GM23338 (cell line): Measurements from ENCODE around the gene SMOC2. TPM values are rescaled to one million over a fixed set of nuclear protein-coding genes. Genes with fewer than 3 reads are reported as not detected.

ENCODE experiments used
- ATAC-seq: fragments of 200-7000 bp; cut with Tn5 transposase; 3 replicates; pipeline ENCODE4 v1.9.1; 2020
- DNase-seq: peaks from one replicate; pipeline ENCODE4 v3.0.0-alpha.2; 2015; ENCODE audit warnings: low spot score
- H2AFZ ChIP-seq: fragments of 200-600 bp; sonication (generic); 2 replicates; pipeline ENCODE4 v1.8.0; 2016; ENCODE audit warnings: antibody characterized with exemption, mild to moderate bottlenecking, moderate library complexity
- H3F3A ChIP-seq: fragments of 200-600 bp; sonication (generic); replicated peaks from 2 replicates; pipeline ENCODE4 v1.8.0; 2017; ENCODE audit warnings: antibody characterized with exemption, mixed run types, low read depth
- H3K27ac ChIP-seq: fragments of 200-600 bp; sonication (generic); 2 replicates; pipeline ENCODE4 v1.6.1; 2016; ENCODE audit warnings: low read depth
- H3K27me3 ChIP-seq: fragments of 200-600 bp; sonication (generic); 2 replicates; pipeline ENCODE4 v1.8.0; 2016; ENCODE audit warnings: mild to moderate bottlenecking, mixed run types, moderate library complexity; ENCODE audit not compliant: insufficient read depth
- H3K36me3 ChIP-seq: fragments of 200-600 bp; sonication (generic); 2 replicates; pipeline ENCODE4 v1.8.0; 2016; ENCODE audit warnings: mild to moderate bottlenecking; ENCODE audit not compliant: insufficient read depth
- H3K4me1 ChIP-seq: fragments of 200-600 bp; sonication (generic); 2 replicates; pipeline ENCODE4 v1.8.0; 2016; ENCODE audit warnings: mild to moderate bottlenecking, moderate library complexity; ENCODE audit not compliant: insufficient read depth
- H3K4me2 ChIP-seq: fragments of 200-600 bp; sonication (generic); 2 replicates; pipeline ENCODE4 v1.7.1; 2017; ENCODE audit warnings: mixed run types
- H3K4me3 ChIP-seq: fragments of 200-600 bp; sonication (generic); 2 replicates; pipeline ENCODE4 v1.6.1; 2016; ENCODE audit warnings: mixed run types
- H3K79me2 ChIP-seq: fragments of 200-600 bp; sonication (generic); replicated peaks from 2 replicates; pipeline ENCODE4 v1.8.0; 2017; ENCODE audit warnings: mild to moderate bottlenecking; ENCODE audit not compliant: insufficient read depth
- H3K9me2 ChIP-seq: fragments of 200-600 bp; sonication (generic); 2 replicates; pipeline ENCODE4 v1.8.0; 2017; ENCODE audit not compliant: insufficient read depth
- H4K20me1 ChIP-seq: fragments of 200-600 bp; sonication (generic); replicated peaks from 2 replicates; pipeline ENCODE4 v1.8.0; 2017; ENCODE audit warnings: mild to moderate bottlenecking; ENCODE audit not compliant: insufficient read depth
- H3K27ac Mint-ChIP-seq: 2 replicates; pipeline ENCODE4 v1.8.0; 2020; ENCODE audit warnings: inconsistent platforms, mild to moderate bottlenecking, moderate library complexity, mixed read lengths
- H3K27me3 Mint-ChIP-seq: 3 replicates; pipeline ENCODE4 v1.8.0; 2022; ENCODE audit warnings: low read depth, mild to moderate bottlenecking, moderate library complexity, mixed read lengths, inconsistent platforms; ENCODE audit not compliant: insufficient read depth, poor library complexity
- H3K36me3 Mint-ChIP-seq: 3 replicates; pipeline ENCODE4 v1.8.0; 2021; ENCODE audit warnings: low read depth, mild to moderate bottlenecking, inconsistent platforms, moderate library complexity, mixed read lengths
- H3K4me1 Mint-ChIP-seq: 3 replicates; pipeline ENCODE4 v1.8.0; 2020; ENCODE audit warnings: mild to moderate bottlenecking, inconsistent platforms, mixed read lengths
- H3K4me3 Mint-ChIP-seq: 3 replicates; pipeline ENCODE4 v1.8.0; 2021; ENCODE audit warnings: moderate library complexity, mild to moderate bottlenecking, inconsistent platforms, mixed read lengths
- H3K9me3 Mint-ChIP-seq: 3 replicates; pipeline ENCODE4 v1.8.0; 2020; ENCODE audit warnings: moderate library complexity, mild to moderate bottlenecking, inconsistent platforms, mixed read lengths
- CTCF ChIP-seq, 2 experiments: fragments of 200-600 bp in 1 of 2; sonication (generic) in 1 of 2; conservative IDR thresholded peaks; 2 replicates each; pipeline versions ENCODE4 v1.5.1 to v1.6.1; 2016 to 2017; ENCODE audit warnings: antibody characterized with exemption in 2 of 2, low read depth in 2 of 2, mild to moderate bottlenecking in 2 of 2, moderate library complexity in 1 of 2
- JUNB ChIP-seq: IDR thresholded peaks from one replicate; pipeline ENCODE4 v1.6.1; 2016; ENCODE audit warnings: antibody characterized with exemption; ENCODE audit not compliant: unreplicated experiment
- NANOG ChIP-seq: IDR thresholded peaks from 2 replicates; pipeline ENCODE4 v1.6.1; 2016; ENCODE audit warnings: antibody characterized with exemption, borderline replicate concordance
- POLR2AphosphoS5 ChIP-seq: IDR thresholded peaks from 2 replicates; pipeline ENCODE4 v1.6.1; 2016; ENCODE audit warnings: antibody characterized with exemption, low read depth
- REST ChIP-seq: IDR thresholded peaks from one replicate; pipeline ENCODE4 v1.6.1; 2018; ENCODE audit warnings: antibody characterized with exemption; ENCODE audit not compliant: unreplicated experiment
- polyA plus RNA-seq: library from polyadenylated mRNA; unstranded; fragments of >200 nt; fragmentation: Nextera tagmentation; extraction: Ambion mirVana; gene quantifications from 2 replicates; pipeline ENCODE4 v1.2.1, GENCODE V29; 2016
- total RNA-seq: library from RNA; depleted of rRNA; stranded (reverse); fragments of >200 nt; shearing (Covaris generic); gene quantifications from 2 replicates; pipeline ENCODE4 v1.2.3, GENCODE V29; 2014

SMOC2 gene
- total and polyA plus RNA-seq, 2 experiments from 2014 or later: 4.3 to 6.5 TPM

- no peak for TF ChIP-seq NANOG
- TF ChIP-seq CTCF (conservative IDR thresholded peaks at IDR 0.05; ENCODE audit: low read depth in 2 of 2): no peak
- no peak for TF ChIP-seq REST
These were observed 95.9 kb downstream of the SMOC2 start (continued) for GRCh38 chr6:168536665-168537539.

- TF ChIP-seq JUNB: no peak
- TF ChIP-seq CTCF (conservative IDR thresholded peaks at IDR 0.05; ENCODE audit: low read depth in 2 of 2): no peak
- no peak for TF ChIP-seq POLR2AphosphoS5
- Mint-ChIP-seq H3K27ac (peak overlapping the region; percentile 52; the same call in 1 of the 2 replicates), H3K27me3 (peaks cover 11% of the 10 kb centered on the region), H3K9me3 (no peaks in the 10 kb centered on the region), H3K36me3 (no peaks in the 10 kb centered on the region), H3K4me3 (no peak overlapping the region), H3K4me1 (peaks cover 45% of the 10 kb centered on the region)
- ATAC-seq: no peak; the same call in 2 of the 3 replicates
- Histone ChIP-seq H2AFZ (no peak overlapping the region), H3K9me2 (no peaks in the 10 kb centered on the region), H4K20me1 (no peaks in the 10 kb centered on the region), H3K4me1 (peaks cover 12% of the 10 kb centered on the region), H3K4me2 (no peak overlapping the region), H3F3A (no peaks in the 10 kb centered on the region), H3K79me2 (no peaks in the 10 kb centered on the region), H3K36me3 (no peaks in the 10 kb centered on the region), H3K27me3 (no peaks in the 10 kb centered on the region), H3K27ac (no peak overlapping the region; the same call in 1 of the 2 replicates), H3K4me3 (no peak overlapping the region)
- DNase-seq: no peak
These were observed 96.5 kb downstream of the SMOC2 start for GRCh38 chr6:168537540-168537884.
